ENCODE measurements around the gene TRMT1L. TPM values are rescaled to one million over a fixed set of nuclear protein-coding genes. Genes with fewer than 3 reads are reported as not detected.

Gene TRMT1L
- total and polyA plus RNA-seq, 2 donors (not counting 3 experiments of a cell fraction or from before 2014, with no cell fraction given) = 7.9 to 12.8 TPM

- Histone ChIP-seq H3K9me1 (replicated peaks; ENCODE audit: control insufficient read depth, extremely low read depth, insufficient read depth, low read length) (no peaks in the 10 kb centered on the region), H2AFZ (ENCODE audit: low read depth, low read length) (no peak overlapping the region), H3K4me2 (ENCODE audit: insufficient read depth, low read length) (no peak overlapping the region), H3K27me3 (ENCODE audit: control insufficient read depth in 2 of 2, insufficient read depth in 2 of 2, low read length in 2 of 2) (no peaks in the 10 kb centered on the region), H3K4me1 (ENCODE audit: control insufficient read depth, extremely low read depth, insufficient read depth, low read length) (peaks cover 14% of the 10 kb centered on the region), H3K4me3 (replicated peaks in 1 of 3; ENCODE audit: insufficient read depth in 1 of 3, low read depth in 1 of 3, low read length in 3 of 3) (no peak overlapping the region), H3K9ac (replicated peaks; ENCODE audit: extremely low read depth, insufficient read depth, low read length) (no peak overlapping the region), H3K36me3 (ENCODE audit: control insufficient read depth in 2 of 2, extremely low read depth in 1 of 2, insufficient read depth in 2 of 2, low read length in 2 of 2) (peaks cover 3 to 6% of the 10 kb centered on the region in 2 experiments), H3K9me3 (replicated peaks; ENCODE audit: control insufficient read depth, insufficient read depth, low read length) (no peaks in the 10 kb centered on the region), H3K79me2 (ENCODE audit: control insufficient read depth, insufficient read depth, low read length) (peaks cover 8% of the 10 kb centered on the region), H3K27ac (ENCODE audit: insufficient read depth, low read depth, low read length) (no peak overlapping the region), H4K20me1 (replicated peaks; ENCODE audit: control insufficient read depth, extremely low read depth, insufficient read depth, low read length) (no peaks in the 10 kb centered on the region)
- DNase-seq (ENCODE audit: low read depth, low spot score) (no peak), FAIRE-seq (no peak)
- ChIA-PET POLR2A (no interaction called here), CTCF (interaction anchor here (0.7 kb wide), 1 partner anchor 121 kb away, joined by 3 read pairs; no protein-coding TSS in a partner anchor)
- BruUV-seq (replicated peaks) = no TSS peak
- no peak for TF ChIP-seq POLR2AphosphoS5 (IDR thresholded peaks at IDR 0.05; ENCODE audit: insufficient read depth, low read depth, low read length)
- no peak for TF ChIP-seq FOS (IDR thresholded peaks at IDR 0.05; ENCODE audit: borderline replicate concordance, insufficient read depth, low read length)
- TF ChIP-seq EZH2 (IDR thresholded peaks at IDR 0.05; ENCODE audit: borderline replicate concordance, low read depth, low read length, severe bottlenecking) = no peak
- no peak for TF ChIP-seq POLR2A (IDR thresholded peaks at IDR 0.05; ENCODE audit: low read depth, low read length)
- no peak for TF ChIP-seq JUN (IDR thresholded peaks at IDR 0.05; ENCODE audit: borderline replicate concordance, insufficient read depth, insufficient read length, low read depth)
- TF ChIP-seq GATA2 (IDR thresholded peaks at IDR 0.05; ENCODE audit: insufficient read depth, insufficient read length, low read depth, low read length) = no peak
- TF ChIP-seq CTCF (IDR thresholded peaks at IDR 0.05; ENCODE audit: extremely low read depth in 1 of 2, insufficient read depth in 1 of 2, low read depth in 1 of 2, low read length in 2 of 2) = no peak
- TF ChIP-seq, protein P1, sequence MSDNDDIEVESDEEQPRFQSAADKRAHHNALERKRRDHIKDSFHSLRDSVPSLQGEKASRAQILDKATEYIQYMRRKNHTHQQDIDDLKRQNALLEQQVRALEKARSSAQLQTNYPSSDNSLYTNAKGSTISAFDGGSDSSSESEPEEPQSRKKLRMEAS (IDR thresholded peaks at IDR 0.05; ENCODE audit: insufficient read depth, insufficient read length) = no peak
- no peak for TF ChIP-seq MYC (IDR thresholded peaks at IDR 0.05; ENCODE audit: low read depth, low read length)
- dilution Hi-C loops (cut with MboI; ENCODE audit: extremely low pct_ligation_motif_present, low sequenced_read_pairs) (no loop called here), intact Hi-C loops (cut with micrococcal nuclease) (no loop called here)
Measured at GRCh38 chr1:185152187-185152767, 4.5 kb downstream of the TRMT1L start.
